Activated CD4-positive, alpha-beta T cell treated with anti-CD3 and anti-CD28 coated beads, Interleukin-2, amount 50 U/mL, for 24 hours (primary cell): ENCODE results near the gene FASTK.

ENCODE experiments used
- DNase-seq, 2 donors: peaks; one replicate each; pipeline ENCODE4 v3.0.0-alpha.2; 2020; ENCODE audit warnings: low read depth in 1 of 2, low spot score in 1 of 2

Gene FASTK

DNA sequence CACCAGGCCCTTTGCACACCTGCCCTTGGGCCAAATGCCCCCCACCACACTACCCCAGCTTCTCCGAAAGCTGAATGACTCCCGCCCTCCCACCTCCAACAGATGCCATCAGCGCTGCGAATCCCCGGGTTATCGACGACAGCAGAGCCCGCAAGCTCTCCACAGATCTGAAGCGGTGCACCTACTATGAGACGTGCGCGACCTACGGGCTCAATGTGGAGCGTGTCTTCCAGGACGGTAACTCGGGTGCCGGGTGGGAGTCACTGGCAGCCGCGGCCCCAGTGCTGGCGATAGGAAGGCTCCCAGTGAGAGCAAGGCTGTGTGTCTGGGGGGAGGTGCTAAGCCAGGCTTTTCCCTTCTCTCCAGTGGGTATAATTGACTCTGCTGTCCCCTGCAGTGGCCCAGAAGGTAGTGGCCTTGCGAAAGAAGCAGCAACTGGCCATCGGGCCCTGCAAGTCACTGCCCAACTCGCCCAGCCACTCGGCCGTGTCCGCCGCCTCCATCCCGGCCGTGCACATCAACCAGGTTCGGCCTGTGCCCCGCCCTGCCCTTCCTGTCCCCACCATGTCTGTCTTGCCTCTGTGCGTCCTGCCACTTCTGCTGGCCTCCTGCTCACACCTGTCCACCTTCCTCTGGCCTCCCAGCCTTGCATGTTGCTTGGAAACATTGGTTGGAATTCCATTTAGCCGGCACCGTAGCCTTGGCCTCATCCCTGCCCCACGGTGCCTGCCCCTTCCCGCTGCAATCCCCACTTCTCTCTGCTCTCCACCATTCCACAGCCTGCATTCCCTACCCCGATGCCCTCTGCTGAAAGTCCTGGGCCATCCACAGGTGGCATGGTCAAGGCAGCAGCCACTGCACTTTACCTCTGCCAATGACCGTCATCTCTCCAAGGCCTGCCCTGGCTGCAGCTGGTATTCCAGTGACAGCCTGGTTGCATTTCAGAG is 37.8 kb upstream of the FASTK start:
- no peak for DNase-seq

DNA sequence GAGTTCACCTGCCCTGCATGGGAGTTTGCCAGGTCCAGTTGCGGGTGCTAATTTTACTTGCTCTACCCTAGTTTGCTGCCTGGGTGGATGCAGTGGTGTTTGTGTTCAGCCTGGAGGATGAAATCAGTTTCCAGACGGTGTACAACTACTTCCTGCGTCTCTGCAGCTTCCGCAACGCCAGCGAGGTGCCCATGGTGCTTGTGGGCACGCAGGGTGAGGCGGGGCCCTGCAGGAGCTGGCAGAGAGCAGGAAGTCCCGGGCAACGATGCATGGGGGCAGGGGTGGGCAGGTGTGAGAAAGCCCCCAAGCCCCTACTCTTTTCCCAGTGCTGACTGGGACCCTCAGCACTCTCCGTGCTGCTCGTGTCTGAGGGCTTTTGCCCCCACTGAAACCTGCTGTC is 37.0 kb upstream of the FASTK start:
- DNase-seq = no peak

DNA sequence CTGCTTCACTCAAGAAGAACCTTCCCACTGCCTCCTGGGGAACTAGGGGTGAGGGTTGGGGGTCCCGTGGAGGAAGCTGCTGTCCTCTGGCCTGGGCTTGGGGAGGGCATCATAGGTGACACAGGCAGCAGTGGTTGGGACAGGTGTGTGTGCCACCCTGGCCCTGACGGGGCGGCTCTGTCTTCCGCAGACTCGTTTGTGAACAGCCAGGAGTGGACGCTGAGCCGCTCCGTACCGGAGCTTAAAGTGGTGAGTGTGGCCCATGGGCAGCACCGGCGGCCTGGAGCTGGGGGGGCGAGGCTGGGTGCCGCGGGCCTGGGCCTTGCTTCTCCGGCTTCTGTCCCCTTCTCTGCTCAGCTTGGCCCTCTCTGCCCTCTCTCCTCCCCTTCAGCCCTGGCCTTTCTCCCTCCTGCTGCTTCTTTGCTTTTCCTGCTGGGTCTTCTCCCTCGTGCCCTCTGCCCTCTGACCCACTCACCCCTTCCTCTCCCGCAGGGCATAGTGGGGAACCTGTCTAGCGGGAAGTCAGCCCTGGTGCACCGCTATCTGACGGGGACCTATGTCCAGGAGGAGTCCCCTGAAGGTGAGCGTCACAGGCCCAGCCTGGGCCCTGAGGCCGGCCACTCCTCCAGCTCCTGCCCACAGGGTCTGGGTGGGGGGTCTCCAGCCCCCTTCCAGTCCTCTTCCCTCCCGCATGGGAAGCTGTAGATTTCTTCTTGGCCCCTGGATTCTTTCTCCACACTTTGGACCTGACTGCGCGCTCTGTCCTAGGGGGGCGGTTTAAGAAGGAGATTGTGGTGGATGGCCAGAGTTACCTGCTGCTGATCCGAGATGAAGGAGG is 36.2 kb upstream of the FASTK start:
- no peak for DNase-seq

DNA sequence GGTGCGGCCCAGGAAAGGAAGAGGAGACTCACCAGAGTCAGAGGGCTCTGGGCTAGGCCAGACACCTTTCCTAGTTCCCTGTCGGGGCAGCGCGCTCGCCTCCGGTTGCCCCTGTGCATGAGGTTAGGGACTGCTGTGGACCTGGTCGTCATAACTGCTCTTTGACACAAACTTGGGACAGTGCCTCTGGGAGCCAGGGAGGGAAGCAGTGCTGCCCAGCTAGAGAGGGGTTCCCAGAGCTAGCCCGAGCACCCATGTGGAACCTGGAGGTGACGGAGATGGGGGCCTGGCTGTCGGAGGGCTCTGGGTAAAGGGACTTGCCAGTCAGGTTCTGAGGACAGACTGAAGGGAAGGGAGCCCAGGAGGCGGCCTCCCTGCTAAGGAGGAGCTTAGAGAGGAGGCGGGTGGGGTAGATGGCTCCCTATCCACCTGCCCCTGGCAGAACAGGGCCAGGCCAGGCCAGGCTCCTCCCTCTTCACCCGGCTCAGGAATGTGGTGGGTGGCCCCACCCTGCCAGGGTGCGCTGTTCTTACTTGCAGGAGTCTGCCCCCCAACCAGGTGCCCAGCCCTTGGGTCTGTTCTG is 35.3 kb upstream of the FASTK start:
- no peak for DNase-seq

DNA sequence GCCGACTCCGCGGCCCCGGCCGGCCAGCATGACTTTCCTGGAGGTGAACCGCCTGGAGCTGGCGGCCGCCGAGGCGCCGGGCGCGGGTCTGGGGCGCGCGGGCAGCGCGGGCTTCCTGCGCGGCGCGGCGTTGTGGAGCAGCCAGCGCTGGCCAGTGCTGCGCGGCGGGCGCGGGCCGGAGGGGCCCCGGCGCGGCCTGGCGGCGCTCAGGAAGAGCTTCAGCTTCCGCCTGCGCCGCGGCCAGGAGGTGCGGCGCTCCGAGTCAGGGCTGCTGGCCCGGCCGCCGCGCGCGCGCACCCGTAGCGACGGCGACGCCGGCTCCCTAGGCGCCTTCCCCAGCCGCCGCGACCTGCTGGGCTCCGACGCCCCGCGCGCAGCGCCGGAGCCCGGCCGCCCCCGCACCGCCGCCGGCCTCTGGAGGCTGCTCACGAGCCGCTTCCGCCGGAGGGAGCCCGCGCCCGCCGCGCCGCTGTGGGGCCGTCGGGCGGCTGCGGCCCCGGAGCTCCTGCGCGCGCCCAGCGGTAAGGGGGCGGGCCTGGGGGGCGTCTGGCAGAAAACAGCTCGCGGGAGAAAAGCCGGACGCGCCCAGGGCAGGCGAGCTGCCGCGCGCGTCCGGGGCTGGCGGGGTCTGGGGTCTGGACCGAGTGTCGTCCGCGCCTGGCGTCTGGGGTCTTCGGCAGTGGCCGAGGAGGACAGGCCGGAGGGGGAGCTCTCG is 34.7 kb upstream of the FASTK start:
- DNase-seq = no peak

DNA sequence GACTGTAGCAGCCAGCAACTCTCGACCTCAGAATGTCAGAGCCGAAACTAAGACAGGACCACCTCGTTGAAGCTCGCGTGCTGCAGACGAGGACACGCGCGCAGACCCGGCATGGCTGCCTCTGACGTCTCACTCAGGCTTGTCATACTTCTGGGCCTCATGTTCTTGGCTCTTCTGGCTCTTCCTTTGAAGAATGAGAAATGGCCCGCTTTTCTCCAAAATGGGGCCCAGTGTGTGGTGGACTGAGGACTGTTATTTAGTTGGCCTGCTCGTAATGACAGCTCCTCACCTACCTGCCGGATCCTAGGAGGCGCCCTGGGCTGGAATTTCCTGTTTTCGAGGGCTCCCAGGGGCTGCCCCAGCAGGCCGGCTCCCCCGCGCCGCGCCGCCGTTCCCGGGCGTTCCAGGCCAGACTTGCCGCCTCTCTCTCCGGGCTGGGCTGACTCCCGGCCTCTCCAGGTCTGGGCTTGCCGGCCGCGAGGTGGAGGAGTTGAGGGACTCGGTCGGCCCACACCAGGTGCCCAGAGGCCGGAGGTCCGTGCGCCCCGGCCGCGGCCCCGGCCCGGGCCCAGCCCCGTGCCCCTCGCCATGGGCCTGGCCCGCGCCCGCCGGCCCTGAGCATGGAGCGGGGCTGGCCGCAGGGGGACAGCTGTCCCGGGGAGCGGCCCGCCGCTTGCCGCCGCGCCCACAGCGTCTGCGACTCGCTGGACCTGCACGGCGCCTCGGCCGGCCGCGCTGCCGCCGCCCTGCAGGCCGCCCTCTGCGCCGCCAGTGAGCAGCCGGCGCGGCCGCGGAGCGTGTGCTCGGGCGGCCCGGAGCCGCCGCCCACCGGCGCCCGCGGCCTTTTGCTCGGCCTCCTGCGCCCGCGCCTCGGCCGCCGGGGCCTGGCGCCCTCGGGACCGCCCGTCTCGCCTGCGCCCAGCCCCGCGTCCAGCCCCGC is 33.8 kb upstream of the FASTK start:
- no peak for DNase-seq

DNA sequence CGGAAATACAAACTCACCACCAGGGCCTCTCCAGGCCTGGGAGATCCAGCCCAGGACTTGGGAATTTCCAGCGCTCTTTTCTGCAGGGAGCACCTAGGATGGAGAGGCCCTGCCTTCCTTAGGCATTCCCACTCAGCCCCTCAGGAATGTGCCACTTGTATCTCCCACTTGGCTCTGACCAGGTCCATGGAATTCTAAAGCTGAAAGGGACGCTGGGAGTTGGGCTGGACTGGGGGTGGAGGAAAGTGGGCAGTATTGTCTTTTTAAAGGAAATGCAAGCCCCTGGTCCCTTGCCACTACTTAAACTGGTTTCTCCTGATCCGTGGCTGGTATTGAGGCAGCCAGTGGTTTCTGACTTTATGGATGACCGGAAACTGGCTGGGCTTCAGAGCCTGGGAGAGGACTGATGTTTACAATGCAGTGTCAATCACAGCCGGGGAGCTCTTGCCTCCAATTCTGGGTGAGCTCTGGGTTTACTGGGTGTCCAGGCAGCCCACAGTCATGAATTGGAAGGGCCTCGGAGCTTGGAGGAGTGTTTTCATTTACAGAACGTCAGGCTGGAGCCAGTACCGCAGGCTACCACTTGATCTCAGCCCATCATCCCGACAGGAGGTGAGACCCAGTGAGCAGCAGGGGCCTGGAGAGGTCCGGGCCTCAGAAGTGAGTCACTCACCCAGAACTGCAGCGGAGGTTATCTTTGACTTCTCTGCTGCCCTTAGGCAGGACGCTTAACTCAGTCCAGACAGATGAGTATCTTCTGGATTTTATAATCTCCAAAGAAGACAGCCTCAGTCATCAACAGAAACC is 32.9 kb upstream of the FASTK start:
- DNase-seq = no peak

DNA sequence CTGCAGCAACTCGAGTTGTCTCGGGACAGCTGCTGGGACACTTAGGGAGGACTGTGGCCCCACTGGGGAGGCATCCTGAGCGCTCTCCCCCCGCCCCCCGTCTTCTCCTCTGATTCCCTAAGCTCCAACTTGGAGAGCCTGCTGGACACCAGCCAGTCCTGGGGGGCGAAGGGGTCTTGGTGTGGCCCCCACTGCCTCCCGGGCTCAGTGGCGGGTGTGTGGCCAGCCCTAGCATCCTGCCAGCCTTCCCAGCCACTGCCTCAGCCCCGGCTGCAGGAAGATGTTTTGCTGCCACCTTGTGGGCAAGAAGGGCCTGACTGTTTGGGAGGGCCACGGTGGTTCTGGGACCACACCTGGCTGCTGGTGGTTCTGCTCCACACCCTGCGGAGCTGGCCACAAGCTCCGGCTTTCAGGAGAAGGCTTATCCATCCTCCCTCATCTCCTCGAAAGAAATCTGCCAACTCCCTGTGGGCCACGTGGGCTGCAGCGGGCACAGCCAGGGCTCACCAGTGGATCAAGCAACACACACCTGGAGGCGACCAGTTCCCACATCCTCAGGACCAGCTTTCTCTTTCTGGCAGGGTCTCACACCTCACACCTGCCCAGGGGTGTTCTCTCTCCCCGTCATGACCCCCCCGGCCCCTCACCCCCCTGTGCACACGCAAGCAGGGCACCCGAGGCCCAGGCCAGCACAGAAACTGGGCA is 30.5 kb upstream of the FASTK start:
- peak; percentile 57 to 62 for DNase-seq

DNA sequence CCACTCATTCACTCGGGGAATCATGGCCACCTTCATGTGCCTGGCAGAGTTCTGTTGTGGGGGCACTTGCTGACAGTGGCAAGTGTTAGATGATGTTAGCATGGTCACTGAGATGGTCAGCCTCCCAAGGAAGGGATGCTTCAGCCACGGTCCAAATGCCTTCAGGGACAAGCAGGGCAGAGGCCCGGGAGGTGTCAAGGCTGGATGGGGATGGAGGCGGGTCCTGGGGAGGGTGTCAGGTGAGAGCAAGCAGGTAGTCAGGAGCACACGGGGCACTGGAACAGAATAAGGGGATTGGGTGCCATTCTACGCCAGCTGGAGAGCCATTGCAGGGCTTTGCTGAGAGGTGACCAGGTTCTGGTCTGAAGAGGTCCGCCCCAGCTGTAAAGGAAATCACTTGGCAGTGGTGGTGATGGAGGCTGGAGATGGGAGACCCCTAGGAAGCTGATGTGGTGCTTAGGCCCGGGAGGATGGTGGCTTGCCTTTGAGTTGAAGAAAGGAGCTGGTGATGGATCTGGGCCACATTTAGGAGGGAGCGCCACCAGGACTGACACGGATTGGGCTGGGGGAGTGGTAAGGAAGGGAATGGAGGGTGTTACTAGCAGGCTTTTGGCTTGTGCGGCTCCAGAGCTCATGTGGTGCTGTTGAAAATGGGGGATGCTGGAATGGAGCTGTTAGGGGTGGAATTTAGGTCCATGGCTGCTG is 29.8 kb upstream of the FASTK start:
- no peak for DNase-seq

DNA sequence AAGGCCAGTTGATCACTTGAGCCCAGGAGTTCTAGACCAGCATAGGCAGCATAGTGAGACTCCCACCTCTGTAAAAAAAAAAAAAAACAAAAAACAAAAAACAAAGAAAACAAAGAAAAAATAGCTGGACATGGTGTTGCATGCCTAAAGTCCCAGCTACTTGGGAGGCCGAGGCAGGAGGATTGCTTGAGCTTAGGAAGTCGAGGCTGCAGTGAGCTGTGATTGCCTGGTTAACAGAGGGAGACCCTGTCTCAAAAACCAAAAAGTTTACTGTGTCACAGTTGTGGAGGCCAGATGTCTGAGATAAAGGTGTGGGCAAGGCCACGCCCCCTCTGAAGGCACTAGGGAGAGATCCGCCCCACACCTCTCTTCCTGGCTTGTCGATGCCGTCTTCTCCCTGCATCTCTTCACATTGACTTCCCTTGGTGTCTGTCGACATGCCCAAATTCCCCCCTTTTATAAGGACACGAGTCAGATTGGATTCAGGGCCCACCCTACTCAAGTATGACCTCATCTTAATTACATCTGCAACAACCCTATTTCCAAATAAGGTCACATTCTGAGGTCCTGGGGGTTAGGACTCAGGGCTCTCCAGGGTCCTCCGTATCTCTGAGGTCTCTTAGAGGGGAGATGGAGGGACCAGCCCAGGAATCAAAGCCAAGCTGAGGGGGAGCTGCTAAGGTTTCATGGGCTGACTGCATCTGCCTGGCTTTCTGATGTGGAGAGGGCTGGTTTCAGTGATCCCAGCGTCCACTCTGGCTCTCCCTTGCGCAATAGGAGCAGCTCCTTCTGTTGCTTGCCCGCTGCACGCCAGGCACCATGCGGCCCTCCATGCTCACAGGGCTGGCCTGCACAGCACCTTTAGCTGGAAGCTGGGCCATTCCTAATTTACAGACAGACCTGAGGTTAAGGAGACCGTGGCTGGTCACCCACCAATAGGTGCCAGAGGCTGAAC is 28.8 kb upstream of the FASTK start:
- DNase-seq = no peak

DNA sequence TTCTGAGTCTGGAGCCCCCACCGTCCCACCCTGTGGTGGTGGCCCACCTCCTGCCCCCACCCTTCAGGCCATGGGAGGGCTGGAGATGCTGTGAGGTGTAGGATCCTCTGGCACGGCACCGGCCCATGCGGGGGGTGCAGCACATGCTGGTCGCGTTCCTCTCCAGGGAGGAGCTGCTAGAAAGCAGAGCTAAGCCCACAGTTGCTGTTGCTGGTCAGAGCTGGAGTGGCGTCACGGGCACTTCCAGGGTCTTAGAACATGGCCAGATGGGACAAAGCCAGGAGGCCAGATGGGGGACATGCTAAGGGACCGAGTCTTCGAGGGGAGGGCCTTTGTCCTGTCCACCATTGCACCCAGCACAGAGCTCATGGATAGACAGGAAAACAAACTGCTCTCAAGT is 27.3 kb upstream of the FASTK start:
- DNase-seq = no peak

DNA sequence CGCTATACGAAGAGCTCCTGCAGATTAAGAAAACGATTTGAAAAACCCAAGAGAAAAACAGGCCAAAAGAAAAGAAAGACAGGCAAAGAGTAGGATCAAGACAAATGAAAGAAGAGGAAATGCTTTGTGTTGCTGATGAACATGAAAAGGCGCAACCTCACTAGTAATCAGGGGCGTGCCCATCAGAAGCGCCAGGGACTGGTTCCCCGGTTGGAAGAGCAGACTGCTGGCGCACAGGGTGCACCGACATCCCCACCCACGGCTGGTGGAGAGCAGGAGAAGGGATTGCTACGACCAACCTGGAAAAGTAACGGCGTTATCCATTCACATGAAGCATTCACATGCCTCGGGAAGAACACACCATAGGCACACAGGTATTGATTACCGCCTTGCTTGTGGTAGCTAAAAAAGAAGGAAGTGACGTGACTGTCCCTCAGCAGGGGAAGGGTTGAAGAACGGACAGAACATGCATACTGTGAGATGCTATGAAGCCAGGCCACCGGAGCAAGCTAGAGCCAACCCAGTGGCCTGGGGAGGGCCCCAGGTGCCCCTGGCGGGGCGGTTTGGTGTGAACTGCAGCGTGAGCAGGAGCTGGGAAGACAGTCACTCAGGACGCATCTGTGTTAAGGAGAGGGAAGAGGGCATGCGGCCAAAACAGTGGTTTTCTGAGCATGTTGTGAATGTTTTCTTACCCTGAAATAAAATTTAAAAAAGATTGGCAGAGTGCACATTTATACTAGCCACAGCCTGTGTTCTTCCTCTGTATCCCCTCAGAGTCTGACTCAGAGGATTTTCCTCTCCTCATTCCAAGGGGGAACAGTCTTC is 24.0 kb upstream of the FASTK start:
- no peak for DNase-seq

DNA sequence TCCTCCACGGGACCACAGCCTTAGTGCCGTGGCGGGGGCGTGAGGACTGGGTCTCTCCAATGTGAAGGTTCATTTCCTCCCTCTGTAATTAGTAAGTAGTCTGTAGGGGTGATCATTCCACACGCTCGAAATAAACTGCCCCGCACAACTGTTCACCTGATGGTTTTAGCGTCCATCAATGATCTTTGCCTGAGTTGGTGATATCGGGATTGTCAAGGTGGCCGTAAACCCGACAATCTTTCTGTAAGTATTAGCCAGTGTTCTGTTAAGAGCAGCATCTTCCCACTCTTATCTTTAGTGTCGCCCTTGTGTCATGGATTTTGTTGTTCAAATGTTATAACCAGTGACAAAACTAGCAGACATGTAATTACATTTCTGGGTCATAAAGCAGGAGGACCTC is 23.4 kb upstream of the FASTK start:
- no peak for DNase-seq

DNA sequence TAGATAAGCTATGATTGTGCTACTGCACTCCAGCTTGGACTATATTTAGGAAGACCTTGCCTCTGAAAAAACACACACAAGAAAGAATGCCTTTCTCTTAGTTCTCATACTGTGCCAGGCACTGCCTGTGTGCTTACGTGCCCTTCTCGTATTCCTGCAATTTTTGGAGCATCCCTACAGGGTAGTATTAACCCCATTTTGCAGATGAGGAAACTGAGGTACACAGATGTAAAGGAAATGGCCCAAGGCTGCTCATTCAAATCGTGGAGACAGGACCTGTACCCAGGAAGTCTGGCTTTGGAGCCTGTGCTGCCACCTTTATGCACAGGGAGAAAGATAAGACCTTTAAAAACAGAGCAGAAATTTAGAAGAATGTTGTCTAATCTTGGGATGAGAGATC is 22.4 kb upstream of the FASTK start:
- DNase-seq = no peak

DNA sequence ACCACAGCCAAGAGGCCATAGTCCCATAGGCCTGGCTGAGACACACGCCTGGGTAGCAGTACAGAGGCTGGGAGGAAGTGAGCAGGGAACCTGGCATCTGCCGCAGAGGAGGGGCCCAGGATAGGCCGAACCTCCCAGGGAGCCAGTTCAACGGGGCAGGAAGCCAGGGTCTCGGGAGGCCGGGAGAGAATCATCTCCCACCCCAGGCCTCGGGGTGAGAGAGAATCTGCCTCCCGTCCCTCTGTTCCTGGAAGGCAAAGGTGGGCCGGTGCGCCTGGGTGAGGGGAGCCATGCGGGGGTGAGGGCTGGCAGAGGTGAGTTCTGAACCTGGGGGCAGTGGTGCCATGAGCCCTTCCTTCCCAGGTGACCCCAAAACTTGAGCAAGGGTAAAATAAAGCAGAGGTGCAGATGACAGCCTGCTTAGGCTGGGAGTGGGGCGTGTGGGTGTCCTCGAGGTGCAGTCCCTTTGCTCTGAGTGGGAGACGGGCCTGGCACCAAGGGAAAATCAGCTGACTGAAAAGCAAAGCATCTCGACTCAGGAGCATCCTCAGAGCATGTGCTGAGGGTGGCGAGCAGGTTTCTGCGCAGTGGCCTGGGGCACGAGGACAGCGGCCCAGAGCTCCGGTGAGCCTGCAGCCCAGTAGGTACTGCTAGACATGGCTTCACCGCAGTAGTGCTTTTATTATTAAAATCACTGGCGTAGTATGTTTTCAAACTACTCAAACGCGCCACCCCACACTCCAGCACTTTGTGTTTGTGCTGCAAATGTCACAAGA is 21.2 kb upstream of the FASTK start:
- no peak for DNase-seq
